GM12864 (cell line): ENCODE data around the gene NUP50.

Experiments
- DNase-seq: peaks from one replicate; pipeline ENCODE4 v3.0.0-alpha.2; 2011; ENCODE audit warnings: low read depth
- H3K4me3 ChIP-seq: 2 replicates; pipeline ENCODE4 v1.5.1; 2011; ENCODE audit warnings: mild to moderate bottlenecking, low read depth, low read length, control low read depth
- TF ChIP-seq, protein P1 (sequence below): IDR thresholded peaks from 2 replicates; pipeline ENCODE4 v1.5.1; 2011; ENCODE audit warnings: low read depth, mild to moderate bottlenecking, moderate library complexity, low read length, control low read depth, inconsistent platforms; ENCODE audit errors: missing control alignments

Gene NUP50

DNA sequence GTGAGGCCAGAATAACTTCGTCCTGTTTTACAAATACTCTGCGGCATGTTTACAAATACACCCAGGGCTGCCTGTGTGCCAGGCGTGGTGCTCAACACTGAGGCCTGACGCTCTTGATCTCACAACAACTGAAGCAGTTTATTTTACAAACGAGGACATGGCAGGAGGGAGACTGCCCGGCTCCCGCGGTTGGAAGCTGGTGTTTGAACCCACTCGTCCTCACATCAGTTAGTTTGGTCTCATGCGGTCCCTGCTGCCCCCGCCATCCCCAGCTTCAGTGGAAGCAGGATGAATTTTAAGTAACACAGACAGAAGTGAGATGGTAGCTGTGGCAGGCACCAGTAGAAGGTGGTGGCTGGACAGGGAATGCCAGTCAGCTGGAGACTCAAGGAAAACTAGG lies 60.6 kb downstream of the NUP50 start:
- H3K4me3 ChIP-seq, result no peak overlapping the region
- DNase-seq, result no peak
- TF ChIP-seq, protein P1, sequence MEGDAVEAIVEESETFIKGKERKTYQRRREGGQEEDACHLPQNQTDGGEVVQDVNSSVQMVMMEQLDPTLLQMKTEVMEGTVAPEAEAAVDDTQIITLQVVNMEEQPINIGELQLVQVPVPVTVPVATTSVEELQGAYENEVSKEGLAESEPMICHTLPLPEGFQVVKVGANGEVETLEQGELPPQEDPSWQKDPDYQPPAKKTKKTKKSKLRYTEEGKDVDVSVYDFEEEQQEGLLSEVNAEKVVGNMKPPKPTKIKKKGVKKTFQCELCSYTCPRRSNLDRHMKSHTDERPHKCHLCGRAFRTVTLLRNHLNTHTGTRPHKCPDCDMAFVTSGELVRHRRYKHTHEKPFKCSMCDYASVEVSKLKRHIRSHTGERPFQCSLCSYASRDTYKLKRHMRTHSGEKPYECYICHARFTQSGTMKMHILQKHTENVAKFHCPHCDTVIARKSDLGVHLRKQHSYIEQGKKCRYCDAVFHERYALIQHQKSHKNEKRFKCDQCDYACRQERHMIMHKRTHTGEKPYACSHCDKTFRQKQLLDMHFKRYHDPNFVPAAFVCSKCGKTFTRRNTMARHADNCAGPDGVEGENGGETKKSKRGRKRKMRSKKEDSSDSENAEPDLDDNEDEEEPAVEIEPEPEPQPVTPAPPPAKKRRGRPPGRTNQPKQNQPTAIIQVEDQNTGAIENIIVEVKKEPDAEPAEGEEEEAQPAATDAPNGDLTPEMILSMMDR, result no peak

DNA sequence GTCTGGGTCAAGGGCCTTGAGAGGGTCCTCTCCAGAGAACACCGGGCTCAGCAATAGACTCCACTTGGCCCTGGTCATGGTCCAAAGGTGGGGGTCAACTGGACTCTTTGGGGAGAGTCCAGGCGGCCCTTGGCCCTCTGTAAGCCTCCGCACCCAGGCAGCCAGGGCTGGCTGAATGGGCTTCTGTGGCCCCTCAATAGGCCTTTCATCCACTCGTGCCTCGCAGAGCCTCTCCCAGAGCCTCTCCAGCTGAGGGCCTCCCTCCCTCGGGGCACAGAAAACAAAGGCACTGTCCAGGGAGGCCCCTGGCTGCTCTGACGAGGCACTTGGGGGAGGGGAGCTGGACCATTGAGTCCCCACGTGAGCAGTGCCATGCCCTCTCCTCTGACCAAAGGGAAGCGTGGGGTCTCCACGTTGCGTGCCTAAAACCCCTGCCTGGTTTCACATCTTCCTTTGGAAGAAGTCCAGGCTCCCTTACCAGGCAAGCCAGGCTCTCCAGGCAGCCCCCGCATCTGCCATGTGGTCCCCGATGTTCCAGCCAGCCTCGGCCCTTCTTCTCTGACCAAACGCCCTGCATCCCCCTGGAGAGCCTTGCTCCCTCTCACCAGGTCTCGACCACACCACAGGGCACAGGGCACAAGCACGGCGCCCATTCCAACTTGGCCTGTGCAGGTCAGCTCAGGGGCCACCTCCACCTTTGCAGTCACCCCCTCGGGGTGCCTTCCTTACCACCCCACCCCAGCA lies 61.4 kb downstream of the NUP50 start:
- TF ChIP-seq, protein P1, result no peak
- H3K4me3 ChIP-seq, result no peak overlapping the region
- DNase-seq, result no peak

DNA sequence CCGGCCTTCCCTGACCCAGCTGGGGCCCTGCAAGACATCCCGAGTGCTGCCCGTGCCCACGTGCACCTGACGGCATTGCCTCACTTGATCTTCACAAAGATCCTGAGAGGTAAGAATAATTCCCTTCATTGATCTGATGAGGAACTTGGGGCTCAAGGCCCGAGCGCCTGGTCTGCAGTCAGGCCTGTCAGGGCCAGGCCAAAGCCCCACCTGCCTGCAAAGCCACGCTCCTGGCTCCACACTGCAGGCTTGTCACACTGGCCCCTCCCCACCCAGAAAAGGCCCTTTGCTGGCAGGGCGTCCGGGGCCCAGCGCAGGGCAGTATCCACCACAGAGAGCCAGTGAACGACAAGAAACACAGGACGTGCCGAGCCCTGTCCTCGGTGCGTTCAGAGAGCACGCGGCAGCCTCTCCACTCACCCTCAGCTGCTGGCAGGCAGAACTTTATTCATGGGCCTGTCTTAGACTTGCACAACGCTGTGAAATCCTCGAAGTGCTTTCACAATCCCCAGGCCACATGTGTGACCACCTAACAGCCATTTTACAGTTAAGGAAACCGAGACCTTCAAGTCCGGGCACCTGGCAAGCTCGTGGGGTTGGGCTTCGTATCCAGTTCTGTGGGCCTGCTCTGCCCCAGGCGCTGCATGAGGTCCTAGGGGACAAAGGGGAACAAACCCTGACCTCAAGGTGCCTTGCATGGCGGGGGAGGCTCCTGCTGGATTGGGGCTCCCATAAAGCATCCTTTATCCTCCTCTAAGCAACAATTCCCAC lies 62.2 kb downstream of the NUP50 start:
- TF ChIP-seq, protein P1, result no peak
- no peak for DNase-seq
- H3K4me3 ChIP-seq, result no peak overlapping the region

DNA sequence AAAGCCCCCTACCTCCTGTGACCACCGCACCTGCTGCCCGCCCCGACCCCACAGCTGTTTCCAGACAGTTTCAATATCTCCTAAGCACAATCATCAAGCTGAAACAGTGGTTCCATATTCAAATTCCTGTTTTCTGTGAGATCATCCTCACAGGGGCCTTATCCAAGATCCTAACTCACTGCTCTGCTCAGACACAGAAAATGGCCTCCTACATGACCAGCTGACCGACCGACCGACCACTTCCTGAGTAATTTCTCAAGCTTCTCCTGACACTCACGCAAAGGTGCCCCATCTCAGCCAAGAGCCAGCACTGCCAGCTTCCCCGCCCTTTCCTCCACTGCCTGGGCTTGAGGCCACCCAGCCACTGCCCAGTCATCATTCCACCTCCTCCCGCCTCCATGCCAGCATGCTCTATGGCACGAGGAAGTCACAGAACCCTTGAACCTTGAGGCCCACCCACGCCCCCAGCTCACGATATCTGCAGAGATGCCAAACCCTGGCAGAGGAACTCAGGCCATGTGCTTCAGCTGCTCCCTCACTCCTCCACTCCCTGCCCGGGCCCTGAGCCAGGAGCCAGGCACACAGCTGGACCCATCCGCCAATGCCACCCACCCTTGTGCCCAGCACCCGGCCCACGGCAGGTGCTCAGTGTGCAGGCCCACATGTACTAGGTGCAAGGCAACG lies 62.9 kb downstream of the NUP50 start:
- DNase-seq, result no peak
- H3K4me3 ChIP-seq, result no peak overlapping the region
- TF ChIP-seq, protein P1, result no peak

DNA sequence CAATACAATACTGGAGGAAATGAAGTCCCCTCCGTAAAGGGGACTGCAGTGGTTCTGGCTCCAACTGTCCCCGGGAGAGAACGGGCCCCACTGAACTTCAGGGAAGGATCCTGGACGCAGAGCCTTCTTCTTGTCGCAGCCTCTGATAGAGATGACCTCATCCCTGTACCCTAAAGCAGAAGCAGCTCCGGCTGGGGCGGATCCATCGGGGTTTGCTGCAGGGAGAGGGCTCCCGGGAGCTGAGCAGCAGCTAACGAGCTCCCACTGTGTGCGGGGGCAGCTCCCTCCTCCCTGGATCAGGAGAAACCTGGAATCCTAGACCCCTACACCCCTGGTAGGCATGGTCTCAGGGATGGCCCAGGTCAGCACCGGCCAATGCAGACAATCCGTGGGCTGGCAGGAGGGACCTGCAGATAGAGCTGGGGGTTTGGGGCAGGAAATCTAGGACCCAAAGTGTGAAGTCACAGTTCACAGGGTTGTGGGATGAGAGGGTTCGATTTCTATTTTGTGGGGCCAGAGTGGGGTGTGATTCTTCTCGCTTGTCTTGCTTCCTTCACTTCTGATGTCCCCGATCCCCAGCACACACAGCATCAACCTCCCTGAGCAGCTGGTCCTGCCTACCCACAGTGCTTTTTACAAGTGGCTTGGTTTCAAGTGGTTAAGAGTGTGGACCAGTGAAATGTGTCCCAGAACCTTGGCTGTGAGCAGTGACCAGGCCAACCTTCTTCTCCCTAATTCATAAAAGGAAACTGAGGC lies 64.1 kb downstream of the NUP50 start:
- H3K4me3 ChIP-seq, result no peak overlapping the region
- no peak for DNase-seq
- TF ChIP-seq, protein P1, result no peak

DNA sequence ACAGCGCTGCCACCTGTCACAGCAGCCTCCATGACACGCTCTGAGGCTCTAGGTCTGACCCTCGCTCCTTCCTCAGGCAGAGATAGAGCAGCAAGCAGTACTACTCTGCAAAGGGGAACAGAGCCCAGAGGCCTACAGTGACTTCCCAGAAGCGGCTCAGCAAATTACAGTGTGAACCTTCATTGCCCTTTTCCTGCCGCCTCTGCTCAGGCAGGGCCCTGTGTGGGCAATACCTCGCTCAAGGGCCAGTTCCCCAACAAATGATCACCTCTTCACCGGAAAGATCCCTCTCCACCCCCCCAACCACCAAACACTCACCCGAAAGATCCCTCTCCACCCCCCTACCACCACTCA lies 64.7 kb downstream of the NUP50 start:
- TF ChIP-seq, protein P1, result no peak
- H3K4me3 ChIP-seq, result no peak overlapping the region
- DNase-seq, result no peak
